Caki2 (cell line): ENCODE results near the gene POU6F2. TPM values are rescaled to one million over a fixed set of nuclear protein-coding genes. Genes with fewer than 3 reads are reported as not detected.

Experiments used
- DNase-seq: peaks from one replicate; pipeline ENCODE4 v3.0.0-alpha.2; 2015; ENCODE audit warnings: low read depth
- in situ Hi-C: cut with HindIII; loops from 2 replicates; pipeline ENCODE4 v1.10.0; 2016; ENCODE audit warnings: low sequenced_read_pairs, low pct_unique_long_range_greater_than_20kb, mixed read lengths
- total RNA-seq: library from RNA; depleted of rRNA; stranded (reverse); fragments of >200 nt; shearing (Covaris generic); gene quantifications from 2 replicates; pipeline ENCODE4 v1.2.3, GENCODE V29; 2014; ENCODE audit warnings: low replicate concordance

POU6F2 gene
- total RNA-seq, 1 experiment from 2014 or later, result not detected

DNA sequence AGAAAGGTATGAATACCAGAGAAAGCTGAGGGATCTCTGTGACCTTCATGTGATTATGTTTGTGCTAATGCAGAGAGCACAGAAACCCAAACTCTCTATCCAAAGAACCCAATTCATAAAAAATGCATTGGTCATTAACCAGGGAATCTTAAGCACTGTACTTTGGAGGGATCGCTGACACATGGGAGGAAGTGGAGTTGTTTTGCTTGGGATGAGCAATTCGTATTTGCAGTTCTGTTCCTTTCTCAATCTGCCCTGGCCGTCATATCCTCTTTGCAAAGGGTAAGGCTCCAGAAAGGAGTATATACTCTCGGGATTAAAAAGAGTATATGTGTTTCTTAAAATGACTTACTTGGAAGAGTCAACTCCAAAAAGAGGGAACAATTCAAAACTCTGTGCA lies 221.3 kb downstream of the POU6F2 start:
- in situ Hi-C loops, result no loop called here
- no peak for DNase-seq

DNA sequence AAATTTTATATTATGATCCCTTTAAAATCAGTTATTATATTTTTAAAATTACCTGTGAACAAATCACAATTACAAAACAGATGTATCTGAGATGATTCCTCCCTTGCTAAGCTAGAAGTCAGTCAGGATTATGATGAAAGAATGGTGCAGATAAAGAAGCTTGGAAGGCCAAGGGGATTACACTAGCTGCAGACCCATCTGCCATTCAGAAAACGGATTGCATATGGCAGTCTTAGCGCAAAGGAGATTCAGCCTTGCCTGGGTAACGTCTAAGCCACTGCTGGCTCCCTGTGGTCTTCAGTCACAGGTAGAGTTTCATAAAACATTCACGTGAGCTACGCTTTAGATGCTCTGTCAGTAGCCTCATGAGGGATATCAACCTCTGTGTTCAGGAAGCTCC lies 222.2 kb downstream of the POU6F2 start:
- no peak for DNase-seq
- in situ Hi-C loops, result no loop called here

DNA sequence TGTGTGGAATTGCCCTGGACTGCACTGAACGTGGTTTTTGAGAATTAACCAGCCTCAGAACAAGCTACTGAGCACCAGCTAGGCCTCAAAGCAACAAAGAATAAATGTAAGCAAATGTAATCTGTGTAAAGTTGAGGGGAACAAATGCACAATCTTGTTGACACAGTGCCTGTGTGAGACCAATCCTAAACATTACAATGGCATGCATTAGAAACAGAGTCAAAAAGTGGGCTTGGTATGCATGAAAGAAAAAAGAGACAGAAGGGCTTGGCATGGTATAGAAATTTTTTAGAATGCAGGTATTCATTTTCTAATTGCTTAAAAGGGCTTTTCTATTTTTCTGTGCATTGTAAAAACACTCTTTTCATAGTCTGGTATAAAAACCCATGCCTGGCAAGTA lies 224.3 kb downstream of the POU6F2 start:
- no peak for DNase-seq
- in situ Hi-C loops, result no loop called here

DNA sequence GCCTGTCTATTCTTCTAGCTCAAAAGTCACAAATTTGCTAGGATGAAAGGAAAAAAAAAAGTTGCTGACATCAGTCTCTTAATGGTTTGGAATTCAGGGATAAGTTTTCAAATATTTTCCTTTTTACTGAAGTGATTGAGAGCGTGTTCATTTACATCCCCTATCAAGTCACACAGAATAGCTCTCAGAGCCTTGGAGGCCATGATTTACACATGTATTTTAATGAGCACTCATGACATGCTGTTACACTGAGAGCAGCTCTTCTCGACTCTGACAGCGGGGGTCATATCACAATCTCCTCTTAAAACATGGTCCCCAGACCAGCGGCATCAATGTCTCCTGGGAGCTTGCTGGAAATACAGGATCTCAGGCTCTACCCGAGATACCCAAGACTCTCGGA lies 232.7 kb downstream of the POU6F2 start:
- in situ Hi-C loops, result no loop called here
- DNase-seq, result no peak

DNA sequence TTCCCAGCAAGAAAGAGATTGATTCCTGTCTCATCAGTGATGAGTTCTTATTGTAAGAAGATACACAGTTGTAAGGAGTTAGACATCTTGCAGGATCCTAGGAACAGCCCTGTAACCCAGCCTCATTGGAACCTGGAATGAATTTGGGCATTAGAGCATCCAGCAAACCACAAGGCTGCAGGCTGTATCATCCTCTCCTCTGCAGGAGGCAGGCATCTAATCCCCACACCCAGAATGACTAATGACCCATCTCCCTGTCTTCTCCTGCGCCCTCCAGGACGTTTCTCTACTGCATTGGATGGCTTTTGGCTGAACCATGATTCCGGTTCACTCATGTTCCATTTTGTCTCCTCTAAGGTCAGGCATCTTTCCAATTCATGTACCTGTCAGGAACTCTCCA lies 233.9 kb downstream of the POU6F2 start:
- DNase-seq, result no peak
- in situ Hi-C loops, result no loop called here

DNA sequence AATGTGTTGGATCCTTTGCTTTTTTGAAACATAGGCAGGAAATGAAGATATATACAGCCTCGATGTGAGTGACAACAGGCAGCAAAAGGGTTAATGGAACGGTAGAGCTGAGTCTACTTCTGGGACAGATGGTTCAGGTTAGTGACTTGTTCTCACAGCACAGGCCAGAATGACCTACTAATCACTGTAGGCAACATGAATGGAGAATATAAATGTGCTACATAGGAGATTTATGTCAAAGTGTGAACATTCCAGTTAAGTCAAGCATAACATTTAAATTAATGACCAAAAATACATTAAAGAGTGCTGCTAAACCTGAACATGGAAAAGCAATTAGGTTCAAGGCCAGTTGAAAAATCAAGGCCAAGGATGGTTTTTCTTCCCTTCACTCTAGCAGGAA lies 235.2 kb downstream of the POU6F2 start:
- in situ Hi-C loops, result no loop called here
- no peak for DNase-seq

DNA sequence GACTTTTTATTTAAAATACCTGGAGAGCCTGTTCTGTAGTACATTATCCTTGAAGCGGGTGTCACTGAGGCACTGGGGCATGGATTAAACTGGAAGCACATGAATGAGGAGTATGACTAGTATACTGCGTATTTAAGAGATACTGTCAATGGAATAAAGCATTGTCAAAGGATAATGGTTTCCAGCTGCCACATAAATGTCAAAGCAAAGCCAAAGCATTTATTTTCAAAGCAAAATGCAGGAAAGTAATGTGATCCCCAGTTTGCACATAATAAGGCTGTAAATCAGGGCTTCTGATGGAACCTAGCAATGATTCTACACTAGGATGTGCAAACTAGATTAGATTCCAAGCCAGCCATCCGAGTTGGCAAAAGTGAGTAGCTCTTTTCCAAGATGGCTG lies 240.1 kb downstream of the POU6F2 start:
- in situ Hi-C loops, result no loop called here
- no peak for DNase-seq

DNA sequence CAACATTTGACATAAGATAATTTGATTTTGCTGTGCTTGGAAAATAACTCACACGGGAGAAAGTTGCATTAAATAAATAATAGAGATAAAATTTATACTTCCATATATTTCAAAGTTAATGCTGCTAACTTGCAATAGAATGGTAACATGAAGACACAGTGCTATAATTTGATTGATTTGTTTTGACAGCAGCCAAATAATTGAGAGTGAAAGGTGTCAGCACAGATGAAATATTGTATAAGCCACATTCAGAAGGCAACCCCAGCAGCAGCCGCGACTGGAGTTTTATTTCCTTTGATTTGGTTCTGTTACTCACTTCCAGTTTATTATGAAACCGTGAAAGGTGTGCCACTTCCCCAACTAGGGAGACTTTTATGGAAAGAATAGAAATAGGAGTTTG lies 242.2 kb downstream of the POU6F2 start:
- in situ Hi-C loops, result no loop called here
- no peak for DNase-seq

DNA sequence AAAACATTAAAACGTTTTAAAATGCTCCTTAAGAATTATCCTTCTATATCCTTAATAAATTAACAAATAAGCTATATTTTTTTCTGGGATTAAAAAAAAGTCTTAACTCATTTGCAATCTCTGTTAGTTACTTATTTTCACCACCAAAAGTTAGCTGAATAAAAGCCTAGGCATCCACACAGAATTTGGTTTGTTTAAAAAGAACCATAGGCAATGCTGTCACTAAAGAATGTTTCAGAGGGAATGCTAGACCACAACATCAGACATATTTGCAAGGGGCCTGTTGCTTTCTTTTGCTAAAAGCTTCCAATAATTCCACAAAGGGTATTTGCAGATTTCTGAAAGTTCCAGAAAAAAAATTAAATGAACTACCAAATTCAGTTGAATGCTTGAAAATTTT lies 244.2 kb downstream of the POU6F2 start:
- in situ Hi-C loops, result no loop called here
- no peak for DNase-seq

DNA sequence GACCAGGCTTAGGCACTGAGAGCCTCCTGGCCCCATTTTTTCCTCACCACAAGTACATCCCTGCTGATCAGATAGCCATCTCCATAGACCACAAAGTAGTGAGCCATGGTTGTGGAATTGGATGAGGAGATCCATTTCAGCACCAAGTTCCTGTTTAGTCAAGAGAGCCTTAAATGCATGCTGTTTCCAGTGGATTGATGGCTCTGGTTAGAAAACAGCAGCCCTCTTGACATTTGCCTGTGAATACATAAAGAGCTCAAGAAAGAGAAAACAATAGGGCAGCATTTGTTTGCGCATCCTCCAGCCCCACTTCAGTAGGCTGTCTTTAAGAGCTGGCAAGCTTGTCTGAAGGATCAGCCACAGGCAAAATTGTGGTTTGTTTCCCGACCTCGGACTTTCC lies 251.2 kb downstream of the POU6F2 start:
- in situ Hi-C loops, result no loop called here
- DNase-seq, result no peak

DNA sequence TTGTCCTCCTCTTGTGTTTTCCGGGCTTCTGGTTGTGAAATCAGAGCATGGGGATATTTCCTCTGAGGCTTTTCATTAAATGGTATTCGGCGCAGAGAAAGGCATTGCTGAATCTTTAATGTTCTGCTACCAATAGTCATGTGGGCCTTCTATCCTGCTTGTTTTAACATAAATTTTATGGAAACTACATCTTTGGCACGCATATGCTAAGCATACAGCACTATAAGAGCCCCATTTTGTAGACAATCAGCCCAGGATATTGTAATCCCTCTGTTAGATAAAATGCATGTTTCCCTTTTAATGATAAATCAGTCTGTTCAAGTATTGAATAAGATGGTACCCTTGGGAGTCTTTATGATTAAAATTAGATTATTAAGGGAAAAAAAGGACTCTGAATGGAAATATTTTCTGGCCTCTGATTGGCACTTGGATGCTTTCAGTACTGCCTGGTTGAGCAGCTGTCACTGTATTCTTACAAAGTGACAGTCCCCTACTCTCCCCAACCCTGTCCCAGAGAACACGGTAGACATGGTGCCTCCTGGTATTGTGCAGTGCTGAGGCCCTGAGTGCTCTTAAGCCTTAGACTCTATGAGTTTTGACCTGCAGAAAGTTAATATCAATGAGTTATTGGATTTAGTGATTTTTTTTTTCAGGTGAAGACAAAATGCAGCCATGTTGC lies 256.3 kb downstream of the POU6F2 start:
- in situ Hi-C loops, result no loop called here
- no peak for DNase-seq

DNA sequence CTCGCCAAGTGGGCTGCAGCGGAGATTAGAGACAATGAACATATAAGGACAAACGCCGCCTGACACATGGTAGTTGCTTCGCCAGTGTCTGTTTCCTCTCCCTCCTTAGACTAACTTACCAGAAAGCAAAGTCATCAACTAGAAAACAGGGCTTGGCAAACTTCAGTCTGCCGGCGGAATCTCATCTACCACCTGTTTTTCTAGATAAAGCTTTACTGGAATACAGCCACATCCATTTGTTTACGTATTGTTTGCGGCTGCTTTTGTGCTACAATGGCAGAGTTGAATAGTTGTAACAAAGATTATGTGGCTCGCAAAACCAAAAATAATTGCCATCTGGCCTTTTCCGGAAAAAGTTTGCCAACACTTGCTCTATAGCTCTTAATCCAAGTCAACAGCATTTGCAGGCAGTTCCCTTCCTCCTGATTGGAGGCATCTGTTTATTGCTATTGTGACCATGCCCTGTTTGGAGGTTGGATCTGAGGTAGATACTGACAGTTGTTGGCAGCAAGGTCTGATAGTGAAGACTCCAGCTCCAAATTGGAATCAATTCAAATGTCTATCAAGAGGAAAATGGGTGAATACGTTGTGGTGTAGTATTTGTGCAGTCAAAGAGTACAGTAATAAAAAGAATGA lies 260.6 kb downstream of the POU6F2 start:
- in situ Hi-C loops, result no loop called here

DNA sequence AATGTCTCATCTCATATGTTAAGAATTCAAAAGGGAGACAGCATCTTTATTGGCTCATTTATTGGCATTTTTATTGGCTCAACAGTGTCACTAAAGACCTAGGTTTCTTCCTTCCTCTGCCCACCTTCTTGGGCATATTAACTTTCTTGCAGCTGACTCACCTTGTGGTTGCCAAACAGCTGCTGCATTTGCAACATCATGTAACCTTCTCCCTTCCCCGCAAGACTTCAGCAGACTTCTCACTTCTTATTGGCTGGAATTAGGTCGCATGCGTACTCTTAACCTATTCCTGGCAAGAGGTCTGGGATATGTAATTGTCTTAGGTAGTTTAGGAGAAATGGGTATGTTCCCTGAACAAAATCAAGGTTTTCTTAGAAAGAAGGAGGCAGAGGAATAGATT lies 263.2 kb downstream of the POU6F2 start:
- in situ Hi-C loops, result no loop called here
- DNase-seq, result no peak

More for the DNA sequence above, 260.6 kb downstream of the POU6F2 start:
- DNase-seq, result no peak

DNA sequence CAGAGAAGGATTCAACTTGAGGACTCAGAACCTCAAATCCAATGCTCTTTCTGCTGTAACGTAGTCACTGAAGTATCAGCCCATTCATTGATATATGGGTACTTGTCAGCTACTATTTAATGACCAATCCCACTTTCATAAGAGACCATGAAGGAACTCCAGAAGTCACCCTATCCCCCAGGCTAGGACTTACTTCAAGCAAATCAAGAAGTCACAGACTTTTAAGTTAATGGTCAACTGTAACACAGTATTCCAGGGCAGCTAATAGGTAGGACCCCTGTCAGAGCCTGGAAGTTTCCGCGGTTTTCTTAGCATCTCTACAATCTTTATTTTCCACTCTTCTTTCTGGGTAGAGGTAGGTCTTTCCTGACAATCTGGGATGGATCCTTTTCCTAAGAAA lies 269.9 kb downstream of the POU6F2 start:
- DNase-seq, result no peak
- in situ Hi-C loops, result no loop called here

DNA sequence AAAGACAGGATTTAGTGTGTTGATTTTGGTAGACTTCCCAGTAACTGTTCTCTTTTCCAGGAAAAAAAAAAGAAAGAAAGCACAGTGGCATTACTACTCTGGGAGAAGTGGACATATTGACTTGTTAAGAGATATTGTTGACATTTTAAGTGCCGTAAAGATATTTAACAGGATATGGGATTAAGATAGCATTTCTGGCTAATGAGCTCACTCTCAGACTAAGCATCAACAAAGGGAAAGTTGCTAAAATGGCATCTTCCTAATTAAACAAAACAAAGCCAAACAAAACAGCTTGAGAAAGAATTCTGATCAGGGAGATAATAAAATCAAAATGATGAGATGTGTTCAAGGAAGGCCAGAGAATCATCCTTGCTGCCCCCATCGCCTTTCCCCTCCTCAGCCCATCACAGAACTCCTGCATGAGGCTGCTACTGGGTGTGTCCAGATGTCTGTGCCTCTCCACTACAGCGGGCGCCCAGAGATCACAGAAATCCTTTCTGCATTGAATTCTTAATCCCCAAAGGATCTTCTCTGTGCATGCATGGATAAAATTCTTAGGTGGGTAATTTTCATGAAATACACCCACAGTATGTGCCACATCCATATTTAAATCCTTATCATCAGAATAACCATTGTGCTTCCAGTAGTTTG lies 270.5 kb downstream of the POU6F2 start:
- no peak for DNase-seq
- in situ Hi-C loops, result no loop called here

DNA sequence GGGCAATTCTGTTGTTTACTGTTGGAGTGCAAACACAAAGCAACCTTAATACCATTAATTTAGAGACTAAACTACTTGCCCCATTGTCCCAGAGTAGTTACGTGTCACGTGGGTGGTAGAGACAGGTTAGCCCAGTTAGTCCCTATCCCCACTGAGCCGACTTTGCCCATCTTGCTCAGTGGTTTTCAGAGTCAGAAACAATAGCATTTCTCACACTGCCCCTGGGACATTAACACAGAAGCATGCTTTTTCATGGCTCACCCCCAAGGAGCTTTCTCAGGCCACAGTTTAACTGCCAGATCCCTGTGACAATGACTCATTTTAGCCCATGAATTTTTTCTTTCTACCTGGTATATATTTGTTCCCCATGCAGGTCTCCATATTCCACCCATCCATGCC lies 271.0 kb downstream of the POU6F2 start:
- in situ Hi-C loops, result no loop called here
- DNase-seq, result no peak

DNA sequence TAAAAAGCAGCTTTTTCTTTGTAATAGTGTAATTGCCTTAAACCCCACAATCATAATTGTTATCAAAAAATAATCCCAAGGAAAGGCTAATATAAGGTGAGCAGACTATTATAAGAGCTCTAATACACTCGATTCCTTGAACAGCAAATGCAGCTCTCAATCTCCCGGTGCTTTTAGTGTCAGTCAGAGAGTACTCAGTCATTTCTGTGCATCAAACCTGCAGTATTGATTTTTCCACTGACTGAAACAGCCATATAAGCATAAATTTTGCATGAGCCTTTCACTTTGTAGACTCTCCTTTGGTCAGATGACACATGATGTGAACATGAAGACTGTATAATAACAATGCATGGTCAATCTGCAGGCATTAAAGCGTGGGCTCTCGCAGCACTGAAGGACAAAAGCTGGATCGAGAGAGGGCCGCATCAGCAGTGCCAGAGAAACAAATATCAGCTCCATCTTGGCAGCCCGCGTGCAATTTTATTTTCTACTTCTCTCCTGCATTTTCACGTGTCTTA lies 272.0 kb downstream of the POU6F2 start:
- DNase-seq, result no peak
- in situ Hi-C loops, result no loop called here

DNA sequence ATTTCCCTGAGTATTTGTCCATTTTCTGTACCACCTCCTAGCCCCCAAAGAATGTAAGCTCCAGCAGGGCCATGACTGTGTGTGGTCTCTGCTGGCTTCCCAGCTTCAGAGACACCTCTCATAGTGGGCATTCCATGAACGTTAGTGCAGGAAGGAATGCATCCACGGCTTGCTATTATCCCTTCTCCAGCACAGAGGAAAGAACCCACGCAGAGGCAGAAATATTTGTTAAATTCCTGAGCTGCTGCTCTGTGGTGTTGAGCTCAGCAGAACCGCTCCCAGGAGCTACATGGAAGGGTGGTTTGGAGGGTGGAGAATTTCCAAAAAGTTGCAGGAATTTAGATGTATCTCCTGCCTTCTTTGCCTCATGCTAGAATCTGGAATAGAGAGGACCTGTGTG lies 275.2 kb downstream of the POU6F2 start:
- no peak for DNase-seq
- in situ Hi-C loops, result no loop called here

DNA sequence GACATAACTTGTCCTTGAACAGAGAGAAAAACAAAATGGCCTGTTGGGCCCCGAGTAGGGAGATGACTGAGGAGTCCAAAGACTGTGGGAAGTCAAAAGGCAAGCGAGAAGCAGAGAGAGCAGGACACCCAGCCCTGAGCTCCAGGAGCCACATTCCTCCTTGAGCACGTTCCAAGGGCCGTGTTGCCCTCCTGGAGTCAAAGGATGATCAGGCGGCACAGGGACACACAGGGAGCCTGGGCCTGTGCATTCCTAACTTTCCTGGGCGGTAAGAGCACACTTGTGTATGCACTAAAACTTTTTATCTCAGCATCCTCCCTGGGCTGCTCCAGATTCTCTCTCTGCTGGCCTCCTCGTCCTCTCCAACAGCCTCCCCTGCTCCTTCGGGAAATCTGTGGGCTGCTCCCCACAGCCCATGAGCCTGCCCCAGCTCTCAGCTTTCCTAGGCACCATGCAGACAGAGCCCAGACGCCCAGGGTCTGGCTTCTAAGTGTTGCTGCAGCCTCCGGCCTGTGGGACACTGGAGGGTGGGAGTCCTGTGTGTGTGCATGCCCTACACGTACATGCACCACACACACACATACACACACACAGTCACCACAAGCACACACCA lies 281.8 kb downstream of the POU6F2 start:
- in situ Hi-C loops, result no loop called here
- no peak for DNase-seq
